Activated naive CD4-positive, alpha-beta T cell treated with anti-CD3 and anti-CD28 coated beads, Interleukin-2, amount 50 U/mL, for 24 hours (primary cell): ENCODE data around the gene EXTL2.
A peak's percentile ranks its signal among the peaks of the same experiment; 100 is the strongest.
"Not testable (repeated sequence)": the region's sequence is repeated elsewhere in the genome, so short reads cannot be mapped to it uniquely, and the experiment has no call there.

Experiments used
- H3K27ac Mint-ChIP-seq: one replicate; pipeline ENCODE4 v1.8.0; 2021; ENCODE audit warnings: mild to moderate bottlenecking, mixed read lengths
- H3K27me3 Mint-ChIP-seq: one replicate; pipeline ENCODE4 v1.8.0; 2021; ENCODE audit warnings: mixed read lengths
- H3K36me3 Mint-ChIP-seq: one replicate; pipeline ENCODE4 v1.8.0; 2021; ENCODE audit warnings: mixed read lengths
- H3K4me1 Mint-ChIP-seq: one replicate; pipeline ENCODE4 v1.8.0; 2021; ENCODE audit warnings: mixed read lengths
- H3K4me3 Mint-ChIP-seq: one replicate; pipeline ENCODE4 v1.8.0; 2021; ENCODE audit warnings: mild to moderate bottlenecking, mixed read lengths
- H3K9me3 Mint-ChIP-seq: one replicate; pipeline ENCODE4 v1.8.0; 2021; ENCODE audit warnings: mixed read lengths

EXTL2 gene

GRCh38 chr1:100921110-100921706 lies 26.6 kb upstream of the EXTL2 start:
- peak overlapping the region; percentile 60 for H3K27ac Mint-ChIP-seq
- no peaks in the 10 kb centered on the region for H3K27me3 Mint-ChIP-seq
- H3K9me3 Mint-ChIP-seq = peaks cover 11% of the 10 kb centered on the region
- H3K4me1 Mint-ChIP-seq = peaks cover 51% of the 10 kb centered on the region
- no peak overlapping the region for H3K4me3 Mint-ChIP-seq
- H3K36me3 Mint-ChIP-seq = peaks cover 39% of the 10 kb centered on the region

GRCh38 chr1:100912019-100912418 lies 17.4 kb upstream of the EXTL2 start:
- H3K4me3 Mint-ChIP-seq = no peak overlapping the region
- H3K4me1 Mint-ChIP-seq = peaks cover 54% of the 10 kb centered on the region
- H3K27me3 Mint-ChIP-seq = no peaks in the 10 kb centered on the region
- peaks cover 44% of the 10 kb centered on the region for H3K36me3 Mint-ChIP-seq
- H3K9me3 Mint-ChIP-seq = no peaks in the 10 kb centered on the region
- no peak overlapping the region for H3K27ac Mint-ChIP-seq

DNA sequence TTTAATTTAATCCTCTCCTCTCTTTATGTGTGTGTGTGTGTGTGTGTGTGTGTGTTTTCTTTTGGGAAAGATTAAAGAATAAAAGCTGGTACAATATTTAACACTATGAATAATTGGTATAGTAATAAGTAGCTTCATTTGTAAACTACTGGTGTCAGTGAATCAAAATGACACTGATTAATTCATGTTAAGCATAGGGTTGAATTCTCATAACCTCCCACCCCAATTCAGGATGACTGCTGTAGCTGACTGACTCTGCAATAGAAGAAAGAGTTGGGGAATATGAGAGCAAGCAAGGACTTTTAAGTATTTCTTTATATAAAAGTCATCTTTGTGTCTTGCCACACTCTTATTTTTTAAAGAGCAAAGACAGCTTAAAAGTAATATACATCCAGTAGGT lies 14.4 kb upstream of the EXTL2 start:
- H3K27me3 Mint-ChIP-seq = no peaks in the 10 kb centered on the region
- no peaks in the 10 kb centered on the region for H3K9me3 Mint-ChIP-seq
- no peak overlapping the region for H3K4me3 Mint-ChIP-seq
- H3K27ac Mint-ChIP-seq = peak overlapping the region; percentile 60
- H3K4me1 Mint-ChIP-seq = peaks cover 65% of the 10 kb centered on the region
- H3K36me3 Mint-ChIP-seq = peaks cover 48% of the 10 kb centered on the region

GRCh38 chr1:100907887-100908286 lies 13.2 kb upstream of the EXTL2 start:
- Mint-ChIP-seq H3K36me3 (peaks cover 42% of the 10 kb centered on the region), H3K27me3 (no peaks in the 10 kb centered on the region), H3K9me3 (no peaks in the 10 kb centered on the region), H3K4me3 (no peak overlapping the region), H3K27ac (peak overlapping the region; percentile 52), H3K4me1 (peaks cover 67% of the 10 kb centered on the region)

- Mint-ChIP-seq H3K9me3 (no peaks in the 10 kb centered on the region), H3K27ac (peak overlapping the region; percentile 18), H3K4me3 (peak overlapping the region; percentile 9), H3K27me3 (no peaks in the 10 kb centered on the region), H3K4me1 (peaks cover 82% of the 10 kb centered on the region), H3K36me3 (peaks cover 37% of the 10 kb centered on the region)
Measured at GRCh38 chr1:100905181-100905580, 10.5 kb upstream of the EXTL2 start.

- H3K27me3 Mint-ChIP-seq = no peaks in the 10 kb centered on the region
- peak overlapping the region; percentile 11 for H3K27ac Mint-ChIP-seq
- H3K36me3 Mint-ChIP-seq = peaks cover 40% of the 10 kb centered on the region
- peaks cover 87% of the 10 kb centered on the region for H3K4me1 Mint-ChIP-seq
- H3K9me3 Mint-ChIP-seq = no peaks in the 10 kb centered on the region
- peak overlapping the region; percentile 15 for H3K4me3 Mint-ChIP-seq
Measured at GRCh38 chr1:100904528-100904927, 9.9 kb upstream of the EXTL2 start.

GRCh38 chr1:100903777-100904176 lies 9.1 kb upstream of the EXTL2 start:
- no peaks in the 10 kb centered on the region for H3K9me3 Mint-ChIP-seq
- H3K27me3 Mint-ChIP-seq = no peaks in the 10 kb centered on the region
- H3K4me1 Mint-ChIP-seq = peaks cover 87% of the 10 kb centered on the region
- no peak overlapping the region for H3K27ac Mint-ChIP-seq
- peaks cover 40% of the 10 kb centered on the region for H3K36me3 Mint-ChIP-seq
- H3K4me3 Mint-ChIP-seq = no peak overlapping the region

DNA sequence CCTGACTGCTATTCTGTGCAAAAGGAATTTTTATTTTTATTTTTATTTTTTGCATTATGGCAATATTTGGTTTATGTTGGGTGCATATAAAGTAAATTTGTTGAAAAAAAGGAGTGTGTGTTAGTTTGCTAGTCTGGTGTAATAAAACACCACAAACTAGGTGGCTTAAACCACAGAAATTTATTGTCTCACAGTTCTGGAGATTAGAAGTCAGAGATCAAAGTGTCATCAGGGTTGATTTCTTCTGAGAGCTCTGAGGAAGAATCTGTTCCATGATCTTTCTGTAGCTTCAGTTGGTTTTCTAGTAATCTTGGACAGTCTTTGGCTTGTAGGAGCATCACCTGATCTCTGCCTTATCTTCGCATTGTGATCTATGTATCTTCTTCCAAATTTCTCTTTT lies 7.7 kb upstream of the EXTL2 start:
- Mint-ChIP-seq H3K27ac (no peak overlapping the region), H3K4me3 (no peak overlapping the region), H3K9me3 (no peaks in the 10 kb centered on the region), H3K36me3 (peaks cover 34% of the 10 kb centered on the region), H3K4me1 (peaks cover 84% of the 10 kb centered on the region), H3K27me3 (no peaks in the 10 kb centered on the region)

DNA sequence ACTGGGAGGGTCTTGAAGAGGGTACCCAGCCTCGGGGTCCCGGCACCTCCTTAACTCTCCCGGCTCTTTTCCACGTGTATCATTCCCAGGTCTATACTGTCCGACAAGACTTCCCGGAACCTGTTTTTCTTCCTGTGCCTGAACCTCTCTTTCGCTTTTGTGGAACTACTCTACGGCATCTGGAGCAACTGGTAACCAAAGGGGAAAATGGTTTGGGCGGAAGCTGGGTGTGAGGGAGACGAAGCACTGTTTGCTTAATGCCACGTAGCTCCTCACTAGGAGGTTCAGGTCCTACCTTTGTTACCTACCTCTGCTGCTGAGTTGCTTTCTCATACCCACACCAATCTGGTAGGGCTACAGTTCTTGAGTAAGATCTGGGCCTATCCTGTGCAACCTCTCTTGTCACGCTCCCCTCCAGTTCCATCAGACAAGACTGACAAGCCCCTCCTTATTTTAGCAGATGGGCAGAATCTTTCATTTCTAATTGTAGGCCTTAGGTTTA lies 1.9 kb upstream of the EXTL2 start:
- Mint-ChIP-seq H3K36me3 (peaks cover 15% of the 10 kb centered on the region), H3K4me1 (peaks cover 54% of the 10 kb centered on the region), H3K9me3 (no peaks in the 10 kb centered on the region), H3K27me3 (no peaks in the 10 kb centered on the region), H3K4me3 (peak overlapping the region; percentile 96), H3K27ac (peak overlapping the region; percentile 98)

- Mint-ChIP-seq H3K9me3 (peaks cover 2% of the 10 kb centered on the region), H3K27me3 (no peaks in the 10 kb centered on the region), H3K27ac (peak within 1 kb of the TSS; percentile 98), H3K4me1 (peaks cover 46% of the 10 kb centered on the region), H3K4me3 (peak within 1 kb of the TSS; percentile 96), H3K36me3 (peaks cover 18% of the 10 kb centered on the region)
Measured at GRCh38 chr1:100895540-100896480, 1.2 kb upstream of the EXTL2 start, which contains the start of gene SLC30A7. SLC30A7 (plus strand) TSS chr1:100896090; CDS start chr1:100896263, 173 bp downstream.

DNA sequence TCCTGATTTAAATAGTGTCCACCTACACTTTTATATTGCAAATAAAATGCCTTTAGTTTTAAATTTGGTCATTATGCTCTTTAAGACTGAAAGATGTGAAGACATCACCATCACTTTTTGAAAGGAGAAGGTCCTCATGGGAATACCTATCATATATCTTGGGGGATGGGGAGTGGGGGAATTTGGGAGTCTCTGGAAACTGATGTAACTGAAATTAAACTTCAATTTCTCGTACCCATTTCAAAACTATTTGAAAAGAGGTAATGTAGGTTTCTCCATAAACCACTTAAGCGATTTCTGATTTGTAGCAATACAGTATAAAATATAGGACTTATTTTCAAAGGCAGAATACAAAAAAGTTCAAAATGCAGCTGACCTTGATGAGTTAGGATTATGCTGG lies 924 bp downstream of the EXTL2 start:
- Mint-ChIP-seq H3K36me3 (peaks cover 17% of the 10 kb centered on the region), H3K27me3 (no peaks in the 10 kb centered on the region), H3K4me1 (peaks cover 31% of the 10 kb centered on the region), H3K4me3 (peak overlapping the region; percentile 75), H3K27ac (peak overlapping the region; percentile 65), H3K9me3 (peaks cover 7% of the 10 kb centered on the region)

- H3K36me3 Mint-ChIP-seq = peaks cover 17% of the 10 kb centered on the region
- H3K4me1 Mint-ChIP-seq = peaks cover 21% of the 10 kb centered on the region
- no peaks in the 10 kb centered on the region for H3K27me3 Mint-ChIP-seq
- H3K27ac Mint-ChIP-seq = no peak overlapping the region
- peaks cover 7% of the 10 kb centered on the region for H3K9me3 Mint-ChIP-seq
- H3K4me3 Mint-ChIP-seq = peak overlapping the region; percentile 75
Measured at GRCh38 chr1:100892554-100892953, 2.1 kb downstream of the EXTL2 start.

- H3K4me1 Mint-ChIP-seq = peaks cover 17% of the 10 kb centered on the region
- peaks cover 15% of the 10 kb centered on the region for H3K36me3 Mint-ChIP-seq
- no peak overlapping the region for H3K27ac Mint-ChIP-seq
- H3K9me3 Mint-ChIP-seq = peaks cover 7% of the 10 kb centered on the region
- H3K4me3 Mint-ChIP-seq = peak overlapping the region; percentile 16
- no peaks in the 10 kb centered on the region for H3K27me3 Mint-ChIP-seq
Measured at GRCh38 chr1:100891380-100891779, 3.3 kb downstream of the EXTL2 start.

GRCh38 chr1:100889869-100890482 lies 4.7 kb downstream of the EXTL2 start:
- H3K27ac Mint-ChIP-seq, H3K9me3 Mint-ChIP-seq, H3K27me3 Mint-ChIP-seq, H3K4me3 Mint-ChIP-seq: not testable (repeated sequence)
- peaks cover 15% of the 10 kb centered on the region for H3K36me3 Mint-ChIP-seq
- H3K4me1 Mint-ChIP-seq = peaks cover 17% of the 10 kb centered on the region

DNA sequence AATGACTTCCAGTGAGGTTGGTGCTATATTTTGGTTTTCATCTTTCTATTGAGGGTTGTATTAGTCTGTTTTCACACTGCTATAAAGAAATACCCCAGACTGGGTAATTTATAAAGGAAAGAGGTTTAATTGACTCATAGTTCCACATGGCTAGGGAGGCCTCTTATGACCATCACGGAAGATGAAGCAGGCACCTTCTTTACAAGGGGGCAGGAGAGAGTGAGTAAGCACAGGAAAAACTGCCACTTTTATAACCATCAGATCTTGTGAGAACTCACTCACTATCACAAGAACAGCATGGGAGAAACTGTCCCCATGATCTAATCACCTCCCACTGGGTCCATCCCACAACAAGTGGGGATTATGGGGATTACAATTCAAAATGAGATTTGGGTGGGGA lies 5.6 kb downstream of the EXTL2 start:
- Mint-ChIP-seq H3K4me1 (peaks cover 12% of the 10 kb centered on the region), H3K36me3 (peaks cover 15% of the 10 kb centered on the region)
- H3K4me3 Mint-ChIP-seq, H3K27me3 Mint-ChIP-seq, H3K27ac Mint-ChIP-seq, H3K9me3 Mint-ChIP-seq: not testable (repeated sequence)

- H3K27ac Mint-ChIP-seq = no peak overlapping the region
- no peaks in the 10 kb centered on the region for H3K9me3 Mint-ChIP-seq
- no peak overlapping the region for H3K4me3 Mint-ChIP-seq
- no peaks in the 10 kb centered on the region for H3K4me1 Mint-ChIP-seq
- H3K27me3 Mint-ChIP-seq = no peaks in the 10 kb centered on the region
- peaks cover 4% of the 10 kb centered on the region for H3K36me3 Mint-ChIP-seq
Measured at GRCh38 chr1:100883963-100884362, 10.7 kb downstream of the EXTL2 start.
